Transverse colon (tissue), 4 donors: ENCODE data around the gene ITPKA.

Experiments used
- POLR2A ChIP-seq: fragments of 450-650 bp; IDR thresholded peaks from one replicate; pipeline ENCODE4 v1.6.1; 2016; ENCODE audit warnings: antibody characterized with exemption, mild to moderate bottlenecking, moderate library complexity
- POLR2AphosphoS5 ChIP-seq, 3 donors: sonication (generic); formaldehyde crosslinking; IDR thresholded peaks; one replicate each; pipeline ENCODE4 v1.6.1; 2016; ENCODE audit warnings: antibody characterized with exemption in 3 of 3
- TF ChIP-seq, protein P1 (sequence below), 5 experiments: fragments of 200-600 bp in 3 of 5; fragments of 450-650 bp in 2 of 5; sonication (generic) in 3 of 5; IDR thresholded peaks; 1 replicate in 2 of 5; 2 replicates in 3 of 5; pipeline ENCODE4 v1.5.1; 2016 to 2017; ENCODE audit warnings: antibody characterized with exemption in 5 of 5, inconsistent platforms in 3 of 5, mild to moderate bottlenecking in 2 of 5, moderate library complexity in 1 of 5

DNA sequence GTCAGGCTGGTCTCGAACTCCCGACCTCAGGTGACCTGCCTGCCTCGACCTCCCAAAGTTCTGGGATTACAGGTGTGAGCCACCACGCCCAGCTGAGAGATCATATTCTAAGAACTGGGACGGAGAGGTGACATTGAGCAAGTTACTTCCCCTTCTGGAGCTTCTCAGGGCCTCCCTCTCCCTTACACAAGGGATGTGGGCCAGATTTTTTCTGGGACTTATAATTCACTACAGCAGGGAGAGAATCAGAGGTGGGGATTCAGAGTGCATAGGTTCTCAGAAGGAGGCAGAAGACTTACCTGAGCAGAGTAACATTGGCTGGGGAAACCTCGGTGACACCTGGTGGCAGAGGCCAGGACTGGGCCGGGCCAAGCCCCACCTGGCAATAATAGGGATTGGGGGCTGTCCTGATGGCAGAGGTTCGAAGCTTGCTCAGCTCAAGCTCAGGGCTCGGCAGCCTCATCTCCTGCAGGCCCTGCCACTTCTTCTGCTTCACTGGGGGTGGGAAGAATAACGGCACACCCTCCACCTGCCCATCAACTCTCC, 13.2 kb downstream of the ITPKA start:
- TF ChIP-seq POLR2A: no peak
- TF ChIP-seq, protein P1, sequence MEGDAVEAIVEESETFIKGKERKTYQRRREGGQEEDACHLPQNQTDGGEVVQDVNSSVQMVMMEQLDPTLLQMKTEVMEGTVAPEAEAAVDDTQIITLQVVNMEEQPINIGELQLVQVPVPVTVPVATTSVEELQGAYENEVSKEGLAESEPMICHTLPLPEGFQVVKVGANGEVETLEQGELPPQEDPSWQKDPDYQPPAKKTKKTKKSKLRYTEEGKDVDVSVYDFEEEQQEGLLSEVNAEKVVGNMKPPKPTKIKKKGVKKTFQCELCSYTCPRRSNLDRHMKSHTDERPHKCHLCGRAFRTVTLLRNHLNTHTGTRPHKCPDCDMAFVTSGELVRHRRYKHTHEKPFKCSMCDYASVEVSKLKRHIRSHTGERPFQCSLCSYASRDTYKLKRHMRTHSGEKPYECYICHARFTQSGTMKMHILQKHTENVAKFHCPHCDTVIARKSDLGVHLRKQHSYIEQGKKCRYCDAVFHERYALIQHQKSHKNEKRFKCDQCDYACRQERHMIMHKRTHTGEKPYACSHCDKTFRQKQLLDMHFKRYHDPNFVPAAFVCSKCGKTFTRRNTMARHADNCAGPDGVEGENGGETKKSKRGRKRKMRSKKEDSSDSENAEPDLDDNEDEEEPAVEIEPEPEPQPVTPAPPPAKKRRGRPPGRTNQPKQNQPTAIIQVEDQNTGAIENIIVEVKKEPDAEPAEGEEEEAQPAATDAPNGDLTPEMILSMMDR (IDR thresholded peaks at IDR 0.05): peak in 3 of 5 experiments; percentile 2 to 25 (median 16)
- no peak for TF ChIP-seq POLR2AphosphoS5 (IDR thresholded peaks at IDR 0.05)
